ENCODE results near the gene CCL20. TPM values are rescaled to one million over a fixed set of nuclear protein-coding genes. Genes with fewer than 3 reads are reported as not detected.

CCL20 gene
- total RNA-seq, 1 donor from 2014 or later, result 1.0 TPM

GRCh38 chr2:227805578-227805977, 8.1 kb upstream of the CCL20 start:
- Histone ChIP-seq H3K36me3 (ENCODE audit: control insufficient read depth, insufficient read depth, low read length) (no peaks in the 10 kb centered on the region), H3K4me3 (ENCODE audit: low read depth, low read length) (no peak overlapping the region), H3K27me3 (ENCODE audit: control insufficient read depth, insufficient read depth, low read length) (no peaks in the 10 kb centered on the region)
- DNase-seq (ENCODE audit: low read depth), result no peak
- TF ChIP-seq CTCF (IDR thresholded peaks at IDR 0.05; ENCODE audit: insufficient read depth, low read length, poor library complexity, severe bottlenecking), result no peak

- DNase-seq (ENCODE audit: low read depth), result no peak
- Histone ChIP-seq H3K27me3 (ENCODE audit: control insufficient read depth, insufficient read depth, low read length) (no peaks in the 10 kb centered on the region), H3K36me3 (ENCODE audit: control insufficient read depth, insufficient read depth, low read length) (no peaks in the 10 kb centered on the region), H3K4me3 (ENCODE audit: low read depth, low read length) (no peak overlapping the region)
- TF ChIP-seq CTCF (IDR thresholded peaks at IDR 0.05; ENCODE audit: insufficient read depth, low read length, poor library complexity, severe bottlenecking), result no peak
These were observed 4.7 kb upstream of the CCL20 start for GRCh38 chr2:227808936-227809335.

DNA sequence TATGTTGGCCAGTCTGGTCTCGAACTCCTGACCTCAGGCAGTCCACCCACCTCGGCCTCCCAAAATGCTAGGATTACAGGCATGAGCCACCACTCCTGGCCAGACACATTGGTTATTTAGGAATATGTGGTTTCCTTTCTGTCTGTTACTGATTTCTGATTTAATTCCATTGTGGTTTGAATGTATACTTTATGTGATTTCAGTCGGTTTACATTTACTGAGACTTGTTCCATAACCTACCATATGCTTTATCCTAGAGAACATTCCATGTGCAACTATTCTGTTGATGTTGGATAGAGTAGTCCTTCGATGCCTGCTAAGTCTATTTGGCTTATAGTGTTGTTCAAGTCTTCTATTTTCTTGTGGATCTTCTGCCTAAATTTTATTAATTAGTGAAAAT, 1.6 kb upstream of the CCL20 start:
- Histone ChIP-seq H3K4me3 (ENCODE audit: low read depth, low read length) (no peak overlapping the region), H3K36me3 (ENCODE audit: control insufficient read depth, insufficient read depth, low read length) (no peaks in the 10 kb centered on the region), H3K27me3 (ENCODE audit: control insufficient read depth, insufficient read depth, low read length) (no peaks in the 10 kb centered on the region)
- DNase-seq (ENCODE audit: low read depth), result no peak
- TF ChIP-seq CTCF (IDR thresholded peaks at IDR 0.05; ENCODE audit: insufficient read depth, low read length, poor library complexity, severe bottlenecking), result no peak

DNA sequence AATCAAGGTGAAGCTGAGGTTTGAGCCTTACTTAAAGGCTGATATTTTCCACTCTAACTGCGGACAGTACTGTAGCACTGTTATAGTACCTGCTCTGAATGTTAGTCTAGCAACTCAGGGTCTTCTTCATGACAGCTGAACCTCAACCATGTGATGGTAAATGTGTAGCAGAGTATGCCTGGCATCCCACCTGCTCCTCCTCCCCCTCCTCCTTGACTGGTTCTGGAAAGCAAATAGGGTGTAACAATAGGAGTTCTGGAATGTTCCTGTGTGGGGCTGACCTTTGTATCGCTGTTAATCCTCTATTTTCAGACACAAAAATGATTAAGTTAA, 447 bp upstream of the CCL20 start:
- TF ChIP-seq CTCF (IDR thresholded peaks at IDR 0.05; ENCODE audit: insufficient read depth, low read length, poor library complexity, severe bottlenecking), result no peak
- Histone ChIP-seq H3K27me3 (ENCODE audit: control insufficient read depth, insufficient read depth, low read length) (no peaks in the 10 kb centered on the region), H3K4me3 (ENCODE audit: low read depth, low read length) (no peak overlapping the region), H3K36me3 (ENCODE audit: control insufficient read depth, insufficient read depth, low read length) (no peaks in the 10 kb centered on the region)
- no peak for DNase-seq (ENCODE audit: low read depth)

GRCh38 chr2:227815066-227815465, 1.4 kb downstream of the CCL20 start:
- Histone ChIP-seq H3K4me3 (ENCODE audit: low read depth, low read length) (no peak overlapping the region), H3K27me3 (ENCODE audit: control insufficient read depth, insufficient read depth, low read length) (no peaks in the 10 kb centered on the region), H3K36me3 (ENCODE audit: control insufficient read depth, insufficient read depth, low read length) (no peaks in the 10 kb centered on the region)
- no peak for DNase-seq (ENCODE audit: low read depth)
- TF ChIP-seq CTCF (IDR thresholded peaks at IDR 0.05; ENCODE audit: insufficient read depth, low read length, poor library complexity, severe bottlenecking), result no peak

DNA sequence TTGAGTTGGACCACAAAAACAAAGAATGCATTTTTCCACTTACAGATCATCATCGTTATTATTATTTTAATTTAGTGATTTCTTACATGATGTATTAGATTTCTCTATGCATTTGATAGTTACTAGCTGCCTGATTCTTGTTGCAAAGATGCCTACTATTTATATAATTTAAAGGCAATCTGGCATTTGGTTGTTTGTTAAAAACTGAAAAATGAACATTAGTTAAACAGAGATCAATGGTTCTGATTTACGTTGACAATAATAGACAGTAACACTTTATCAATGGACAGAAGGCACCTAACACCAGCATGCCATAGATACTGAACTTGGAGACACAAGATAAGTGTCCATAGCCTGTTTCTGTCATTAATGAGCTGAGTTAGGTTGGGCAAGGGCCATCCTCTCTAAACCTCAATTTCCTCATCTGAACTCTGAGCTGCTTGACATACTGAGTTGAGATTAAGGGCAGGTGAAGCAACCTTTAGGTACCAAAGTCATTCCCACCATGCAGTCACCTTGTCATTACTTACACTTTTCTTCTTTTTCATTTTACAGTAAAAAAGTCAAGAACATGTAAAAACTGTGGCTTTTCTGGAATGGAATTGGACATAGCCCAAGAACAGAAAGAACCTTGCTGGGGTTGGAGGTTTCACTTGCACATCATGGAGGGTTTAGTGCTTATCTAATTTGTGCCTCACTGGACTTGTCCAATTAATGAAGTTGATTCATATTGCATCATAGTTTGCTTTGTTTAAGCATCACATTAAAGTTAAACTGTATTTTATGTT, 3.1 kb downstream of the CCL20 start:
- no peaks in the 10 kb centered on the region for H3K36me3 ChIP-seq (ENCODE audit: control insufficient read depth, insufficient read depth, low read length)
- H3K27me3 ChIP-seq (ENCODE audit: control insufficient read depth, insufficient read depth, low read length), result no peaks in the 10 kb centered on the region
- TF ChIP-seq CTCF (IDR thresholded peaks at IDR 0.05; ENCODE audit: insufficient read depth, low read length, poor library complexity, severe bottlenecking), result no peak
- DNase-seq (ENCODE audit: low read depth), result no peak
- no peak overlapping the region for H3K4me3 ChIP-seq (ENCODE audit: low read depth, low read length)
